Stimulated activated CD4-positive, alpha-beta T cell treated with anti-CD3 and anti-CD28 coated beads, Interleukin-4, amount 100 ng/mL, for 48 hours (primary cell): ENCODE results near the gene DZIP1.
"Not testable (repeated sequence)": the region's sequence is repeated elsewhere in the genome, so short reads cannot be mapped to it uniquely, and the experiment has no call there.

Experiments used
- DNase-seq, 2 donors: peaks; one replicate each; pipeline ENCODE4 v3.0.0-alpha.2; 2020; ENCODE audit warnings: low read depth in 2 of 2

Gene DZIP1

DNA sequence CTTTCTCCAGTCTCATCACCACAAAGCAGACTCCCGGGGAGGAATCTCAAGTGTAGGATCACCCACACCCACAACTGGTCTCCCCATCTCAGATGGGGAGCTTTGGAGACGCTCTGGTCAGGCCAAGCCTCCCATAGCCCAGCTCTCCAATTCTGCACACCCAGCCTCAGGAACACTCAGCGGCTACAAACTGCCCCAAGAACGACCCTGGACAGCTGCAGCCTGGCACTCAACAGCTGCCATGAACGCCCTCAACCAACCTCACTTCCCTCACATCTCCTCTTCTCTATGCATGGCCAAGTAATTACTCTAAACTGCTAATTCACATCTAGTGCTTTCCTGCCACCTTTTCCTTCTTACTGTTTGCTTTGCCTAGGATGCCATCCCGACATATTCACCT, 42.6 kb downstream of the DZIP1 start:
- no peak for DNase-seq

DNA sequence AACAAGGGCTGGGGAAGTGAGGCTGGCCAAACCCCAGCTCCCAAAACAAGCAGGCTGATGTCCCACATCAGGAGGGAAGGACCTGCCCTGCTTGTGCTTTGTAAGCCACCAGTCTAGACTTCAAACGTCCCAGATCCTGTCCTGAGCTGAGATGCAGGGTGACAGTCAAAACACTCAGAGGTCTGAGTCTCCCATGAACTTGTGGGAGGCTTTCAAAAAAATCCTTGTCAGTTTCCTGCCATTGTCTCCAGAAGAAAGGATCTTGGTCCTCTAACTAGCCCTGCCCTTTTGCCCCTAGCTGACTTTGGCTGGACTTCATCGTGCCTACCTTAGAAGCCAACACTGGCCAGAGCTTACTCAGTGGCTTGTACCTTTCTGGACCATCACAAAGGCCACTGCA, 43.3 kb downstream of the DZIP1 start:
- no peak for DNase-seq

DNA sequence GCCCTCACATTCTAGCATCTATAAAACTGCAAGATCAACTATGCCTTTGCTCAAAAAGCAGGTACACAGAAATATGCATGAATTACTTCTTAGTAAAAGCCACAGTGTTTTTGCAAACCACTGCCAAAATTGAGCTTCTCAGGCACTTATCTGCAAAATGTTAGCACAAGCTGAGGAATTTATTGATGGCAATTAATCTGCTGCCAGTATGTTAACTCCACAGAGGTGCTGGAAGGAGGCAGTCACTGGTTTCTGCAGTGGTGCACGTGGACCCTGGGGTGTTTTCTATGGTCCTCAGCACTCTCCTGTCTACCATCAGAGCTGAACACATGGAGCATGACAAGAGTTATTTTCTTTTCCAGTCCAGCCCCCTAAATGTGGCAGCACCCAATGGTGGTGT, 47.8 kb downstream of the DZIP1 start:
- DNase-seq = no peak

DNA sequence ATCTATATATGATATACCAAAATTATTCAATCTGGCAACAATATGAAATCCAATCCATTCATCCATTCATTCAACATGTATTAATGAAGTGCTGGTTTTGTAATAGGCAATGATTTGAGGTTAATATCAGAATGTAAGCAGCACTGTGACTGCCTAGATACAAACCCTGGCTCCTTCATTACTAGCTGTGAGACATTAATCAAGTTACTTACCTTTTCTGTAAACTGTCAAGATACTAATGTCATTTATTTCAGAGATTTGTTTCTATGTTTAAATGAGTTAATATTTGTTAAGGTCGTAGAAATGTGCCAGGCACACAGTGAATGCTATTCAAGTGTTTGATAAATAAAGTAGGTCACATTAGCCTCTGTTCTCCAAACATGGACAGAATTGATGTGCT, 51.0 kb downstream of the DZIP1 start:
- no peak for DNase-seq

DNA sequence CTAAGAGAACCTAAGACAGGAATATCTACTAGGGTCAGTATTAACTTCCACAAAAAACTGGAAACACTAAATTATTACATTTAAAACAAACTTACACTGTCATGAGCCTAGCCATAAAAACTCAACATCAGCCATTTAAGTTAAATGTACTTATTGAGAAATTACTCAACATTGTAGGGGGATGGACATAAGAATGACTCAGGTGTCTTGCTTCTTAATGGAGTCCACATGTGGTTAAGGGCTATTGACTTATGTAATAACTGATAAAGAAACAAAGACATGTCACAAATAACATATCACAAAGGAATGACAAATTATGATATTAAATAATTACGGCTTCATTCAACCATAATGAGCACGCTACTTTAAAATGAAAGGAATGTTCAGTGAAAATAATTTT, 55.8 kb downstream of the DZIP1 start:
- no peak for DNase-seq

DNA sequence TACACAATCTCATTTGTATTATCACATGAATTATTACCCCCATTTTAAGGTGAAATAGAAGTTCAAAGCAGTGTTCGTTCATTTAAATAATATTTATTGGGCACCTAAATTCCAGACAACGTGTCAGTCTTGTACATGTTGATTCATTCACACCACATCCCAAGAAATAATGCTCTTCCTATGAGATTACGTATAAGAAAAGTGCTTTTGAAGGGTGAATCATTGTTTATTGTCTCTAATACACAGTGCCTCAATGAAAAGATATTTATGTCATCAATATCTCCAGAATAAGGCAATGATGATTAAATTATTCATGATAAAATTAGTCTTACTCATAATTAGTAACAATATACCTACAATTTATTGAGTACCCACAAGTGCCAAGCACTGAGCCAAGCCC, 56.4 kb downstream of the DZIP1 start:
- no peak for DNase-seq

DNA sequence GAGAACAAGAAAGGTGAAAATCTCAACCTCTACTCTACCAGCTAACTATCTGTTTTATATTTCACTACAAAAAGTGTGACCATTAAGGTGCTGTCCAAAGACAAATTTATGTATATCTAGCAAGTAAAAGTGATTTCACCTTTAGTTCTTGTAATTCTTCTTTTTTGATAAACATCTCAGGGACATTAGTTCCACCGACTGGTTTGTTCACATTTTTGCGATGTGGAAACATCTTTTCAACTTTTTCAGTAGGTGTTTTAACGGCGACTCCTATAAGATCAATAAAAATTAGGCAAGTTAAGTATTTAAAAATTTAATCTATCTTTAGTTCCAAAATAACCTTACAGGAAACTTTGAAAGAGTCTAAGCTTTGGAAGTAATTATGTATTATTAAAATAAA, 58.6 kb downstream of the DZIP1 start:
- no peak for DNase-seq

DNA sequence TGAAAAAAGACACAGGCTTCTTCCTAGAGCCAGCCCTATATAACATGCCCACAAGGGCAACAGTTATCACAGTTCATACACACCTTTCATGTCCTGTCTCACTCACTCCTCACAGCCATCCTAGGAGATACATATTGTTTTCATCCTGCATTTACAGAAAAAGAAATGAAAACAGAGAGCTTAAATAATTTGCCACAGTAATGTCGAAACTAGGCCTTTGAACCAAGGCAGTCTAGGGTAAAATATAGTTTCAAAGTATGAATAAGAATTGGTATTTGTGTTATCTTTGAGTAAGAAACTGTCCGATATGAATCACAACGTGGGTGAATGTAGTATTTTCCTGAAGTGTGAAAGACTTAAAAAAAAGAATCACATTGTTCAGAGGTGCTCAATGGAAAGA, 65.2 kb downstream of the DZIP1 start:
- no peak for DNase-seq

DNA sequence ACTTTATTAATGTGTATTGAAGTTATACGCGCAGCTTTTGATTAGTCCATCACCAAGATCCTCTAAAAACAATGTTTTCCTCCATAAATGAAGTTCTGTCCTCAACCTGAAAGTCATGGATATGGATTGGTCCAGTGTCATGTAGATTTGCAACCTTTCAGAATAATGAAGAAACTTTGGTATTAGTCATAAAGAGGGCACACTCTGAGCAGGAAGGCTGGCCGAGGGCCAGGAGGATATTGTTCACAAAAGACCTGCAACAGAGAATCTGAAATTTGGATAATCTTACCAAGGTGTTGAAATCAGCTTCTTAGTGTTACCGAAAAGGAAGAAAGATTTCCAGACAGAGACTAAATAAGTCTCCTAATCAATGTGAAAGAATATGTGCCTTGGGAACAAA, 71.3 kb downstream of the DZIP1 start:
- DNase-seq = no peak

DNA sequence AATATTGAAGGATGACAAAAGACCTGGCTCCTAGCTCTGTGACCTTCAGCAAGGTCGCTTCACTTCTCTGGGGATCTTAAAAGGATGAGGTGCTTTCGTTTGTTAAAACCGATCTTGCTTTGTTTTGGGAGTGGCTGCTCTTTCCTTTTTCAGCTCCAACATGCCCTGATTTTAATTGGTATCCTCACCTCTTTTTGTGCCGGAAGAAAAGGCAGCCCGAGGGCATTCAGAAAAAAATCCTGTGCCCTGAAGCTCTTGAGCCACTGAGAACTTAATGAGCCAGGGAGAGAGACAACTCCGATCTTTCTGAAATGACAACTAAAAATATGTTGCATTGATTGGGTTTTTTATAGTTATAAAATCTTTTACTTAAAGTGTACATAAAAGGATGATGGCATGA, 72.6 kb downstream of the DZIP1 start:
- no peak for DNase-seq

DNA sequence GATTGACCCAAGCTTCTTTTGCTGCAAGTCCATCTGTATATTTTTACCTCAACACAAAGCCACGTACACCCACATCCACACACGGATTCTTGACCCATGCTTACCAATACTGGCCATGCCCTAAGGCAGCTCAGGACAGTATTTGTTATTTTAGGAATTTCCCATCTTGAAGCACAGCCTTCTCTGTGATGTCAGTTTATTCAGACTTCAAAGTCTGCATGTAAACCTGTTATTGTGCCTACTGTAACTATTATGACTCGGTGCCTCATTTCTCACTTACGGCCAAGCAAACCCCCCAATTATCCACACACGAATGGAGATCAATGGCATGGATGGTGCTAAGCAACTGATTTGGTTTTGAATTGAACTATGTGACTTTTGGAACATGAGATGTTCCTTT, 74.5 kb downstream of the DZIP1 start:
- DNase-seq = no peak

DNA sequence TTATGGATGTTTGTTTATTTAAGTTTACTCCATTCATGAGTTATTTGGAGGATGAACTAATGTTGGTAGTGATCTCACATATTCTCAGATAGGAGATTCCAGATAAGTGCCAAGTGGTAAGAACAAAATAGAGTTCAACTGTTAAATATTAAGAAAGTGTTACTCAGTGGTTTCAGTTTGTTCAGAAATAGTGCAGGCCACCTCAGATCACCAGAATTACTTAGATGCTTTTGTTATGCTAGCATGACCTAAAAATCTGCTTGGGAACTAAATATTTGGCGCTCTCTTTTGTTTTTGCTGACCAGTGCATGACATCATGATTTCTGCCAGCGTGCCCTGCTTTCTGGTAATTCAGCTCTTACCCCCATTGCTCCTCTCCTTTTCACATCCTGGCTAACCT, 76.4 kb downstream of the DZIP1 start:
- DNase-seq = no peak

DNA sequence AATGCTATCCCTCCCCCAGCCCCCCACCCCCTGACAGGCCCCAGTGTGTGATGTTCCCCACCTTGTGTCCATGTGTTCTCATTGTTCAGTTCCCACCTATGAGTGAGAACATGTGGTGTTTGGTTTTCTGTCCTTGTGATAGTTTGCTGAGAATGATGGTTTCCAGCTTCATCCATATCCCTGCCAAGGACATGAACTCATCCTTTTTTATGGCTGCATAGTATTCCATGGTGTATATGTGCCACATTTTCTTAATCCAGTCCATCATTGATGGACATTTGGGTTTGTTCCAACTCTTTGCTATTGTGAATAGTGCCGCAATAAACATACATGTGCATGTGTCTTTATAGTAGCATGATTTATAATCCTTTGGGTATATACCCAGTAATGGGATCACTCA, 78.7 kb downstream of the DZIP1 start:
- not testable (repeated sequence) for DNase-seq

DNA sequence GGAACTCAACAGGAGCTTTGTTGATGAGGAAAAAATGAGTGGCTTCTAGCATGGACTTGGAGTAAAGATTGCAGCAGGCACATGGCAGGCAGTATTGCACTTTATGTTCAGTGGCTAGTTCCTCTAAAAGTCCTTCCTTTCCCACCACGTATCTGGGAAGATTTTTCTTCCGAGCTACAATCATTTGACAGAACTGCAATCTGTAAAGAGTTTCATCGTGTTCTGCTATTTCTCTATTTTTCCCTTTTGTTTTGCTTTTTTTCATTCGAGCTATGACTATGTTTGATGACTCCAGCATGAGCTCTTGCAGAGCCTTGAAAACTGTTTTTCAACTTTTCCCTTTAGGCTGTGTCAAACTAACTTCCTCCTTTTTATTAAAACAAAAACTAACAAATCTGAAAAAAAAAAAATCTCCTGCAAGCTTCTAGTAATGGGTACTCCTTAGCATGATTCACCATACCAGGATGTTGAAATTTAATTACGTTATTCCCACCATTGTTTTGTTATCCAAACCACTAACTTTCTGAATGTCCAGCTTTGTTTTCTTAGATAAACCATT, 79.7 kb downstream of the DZIP1 start:
- DNase-seq = no peak

DNA sequence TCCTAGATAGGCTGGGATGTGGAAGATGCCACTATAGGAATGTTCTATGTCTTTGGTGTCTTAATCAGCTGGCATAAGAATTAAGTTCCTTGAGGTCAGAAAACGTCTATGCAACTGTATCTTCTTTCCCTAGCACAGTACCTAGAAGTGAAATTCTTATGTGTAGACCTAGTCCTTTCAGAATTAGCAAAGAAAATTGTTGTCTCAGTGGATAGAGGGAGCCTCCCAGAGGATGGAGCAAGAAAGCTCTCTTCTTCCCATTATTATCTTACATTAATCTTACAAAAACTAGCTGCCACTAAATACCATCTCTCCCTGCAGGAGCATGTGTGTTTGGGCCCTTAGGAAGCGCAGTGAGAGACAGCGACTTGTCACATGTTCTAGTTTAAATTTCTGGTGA, 80.4 kb downstream of the DZIP1 start:
- no peak for DNase-seq

DNA sequence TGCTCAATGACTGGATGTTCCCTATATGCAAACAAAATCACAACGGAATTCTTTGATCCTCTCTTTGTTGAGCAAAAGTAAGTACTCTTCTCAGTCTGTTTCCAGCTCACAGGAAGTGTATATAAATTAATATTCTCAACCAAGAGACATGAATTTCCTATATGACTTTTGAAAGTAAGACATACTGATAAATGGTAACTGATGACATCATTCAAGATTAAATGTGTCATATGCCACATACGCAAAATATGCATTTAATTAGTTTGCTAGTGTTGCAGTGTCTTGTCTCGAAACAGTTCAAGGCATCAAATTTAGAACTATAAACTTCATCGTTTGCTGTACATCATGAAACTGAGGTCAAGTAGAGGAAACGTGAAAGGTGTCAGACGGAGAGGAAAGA, 84.1 kb downstream of the DZIP1 start:
- DNase-seq = no peak

DNA sequence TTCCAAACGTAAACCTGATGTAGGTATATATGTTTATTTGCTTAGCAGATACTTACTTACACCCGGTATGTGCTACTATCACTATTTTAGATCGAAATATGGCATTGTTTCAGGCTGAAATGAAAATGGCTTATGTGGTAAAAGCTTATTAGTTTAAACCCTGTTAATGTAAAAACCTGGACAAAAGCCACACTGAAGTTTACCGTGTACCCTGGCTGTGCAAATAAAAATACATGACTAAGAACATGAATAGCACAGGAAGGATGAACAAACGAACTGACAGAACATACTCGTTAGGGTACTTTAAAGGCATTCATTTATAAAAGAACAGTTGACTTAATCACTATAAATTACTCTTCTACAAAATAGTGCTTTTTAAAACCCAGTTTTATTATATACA, 85.4 kb downstream of the DZIP1 start:
- DNase-seq = no peak

DNA sequence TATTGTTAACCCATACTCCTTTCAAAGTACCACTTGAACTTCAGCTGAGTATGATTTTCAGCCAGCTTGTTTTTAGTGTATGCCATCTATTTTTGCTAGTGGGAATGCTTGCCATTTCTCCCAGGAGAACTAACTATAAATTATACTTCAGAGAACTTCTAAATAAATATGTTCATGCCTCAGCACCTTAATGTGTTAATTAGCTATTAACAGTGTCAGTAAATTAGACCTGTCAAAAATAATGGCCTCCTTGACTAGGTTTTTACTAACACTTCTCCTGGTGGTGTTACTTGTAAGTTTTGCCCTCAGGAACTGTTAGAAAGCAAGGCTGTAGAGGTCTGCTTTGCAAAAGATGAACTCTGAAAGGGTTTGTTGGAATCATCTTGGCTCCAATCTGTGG, 87.5 kb downstream of the DZIP1 start:
- DNase-seq = no peak

DNA sequence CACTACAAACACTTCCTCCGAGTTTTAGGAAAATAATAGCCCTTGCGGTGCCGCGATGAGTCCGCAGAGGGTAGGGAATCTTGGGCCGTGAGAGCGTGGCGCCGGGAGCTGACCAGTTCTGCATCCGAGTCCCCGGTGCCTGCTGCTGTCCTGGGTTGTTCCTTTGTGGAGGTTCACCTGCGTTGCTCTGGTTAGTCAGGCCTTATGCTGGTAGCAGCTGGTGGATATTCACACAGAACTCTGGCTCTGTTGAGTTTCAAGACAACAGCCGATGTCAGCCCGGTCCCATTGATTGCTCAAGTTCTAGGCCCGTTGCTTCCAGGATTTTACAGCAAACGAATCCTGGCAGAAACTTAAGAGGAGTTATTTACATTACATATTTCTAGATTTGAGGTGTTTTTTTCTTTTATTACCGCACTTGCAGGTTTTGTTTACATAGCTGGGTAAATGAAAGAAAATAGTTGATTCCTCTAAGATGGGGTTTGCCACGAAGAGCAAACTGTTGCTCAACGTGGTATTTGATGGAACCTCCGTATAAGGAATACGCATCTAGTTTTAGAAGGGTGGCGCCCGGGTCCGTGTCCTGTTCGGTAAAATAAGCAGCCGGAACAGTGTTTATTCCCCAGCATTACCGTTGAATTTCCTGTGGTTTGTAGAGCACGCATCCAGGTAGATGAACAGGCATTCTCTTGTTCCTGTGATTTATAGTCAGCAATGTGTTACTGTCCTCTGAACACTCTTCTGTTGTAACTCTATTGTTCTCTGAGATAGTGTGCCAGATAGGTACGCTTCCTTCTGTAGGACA, 90.7 kb downstream of the DZIP1 start:
- no peak for DNase-seq

DNA sequence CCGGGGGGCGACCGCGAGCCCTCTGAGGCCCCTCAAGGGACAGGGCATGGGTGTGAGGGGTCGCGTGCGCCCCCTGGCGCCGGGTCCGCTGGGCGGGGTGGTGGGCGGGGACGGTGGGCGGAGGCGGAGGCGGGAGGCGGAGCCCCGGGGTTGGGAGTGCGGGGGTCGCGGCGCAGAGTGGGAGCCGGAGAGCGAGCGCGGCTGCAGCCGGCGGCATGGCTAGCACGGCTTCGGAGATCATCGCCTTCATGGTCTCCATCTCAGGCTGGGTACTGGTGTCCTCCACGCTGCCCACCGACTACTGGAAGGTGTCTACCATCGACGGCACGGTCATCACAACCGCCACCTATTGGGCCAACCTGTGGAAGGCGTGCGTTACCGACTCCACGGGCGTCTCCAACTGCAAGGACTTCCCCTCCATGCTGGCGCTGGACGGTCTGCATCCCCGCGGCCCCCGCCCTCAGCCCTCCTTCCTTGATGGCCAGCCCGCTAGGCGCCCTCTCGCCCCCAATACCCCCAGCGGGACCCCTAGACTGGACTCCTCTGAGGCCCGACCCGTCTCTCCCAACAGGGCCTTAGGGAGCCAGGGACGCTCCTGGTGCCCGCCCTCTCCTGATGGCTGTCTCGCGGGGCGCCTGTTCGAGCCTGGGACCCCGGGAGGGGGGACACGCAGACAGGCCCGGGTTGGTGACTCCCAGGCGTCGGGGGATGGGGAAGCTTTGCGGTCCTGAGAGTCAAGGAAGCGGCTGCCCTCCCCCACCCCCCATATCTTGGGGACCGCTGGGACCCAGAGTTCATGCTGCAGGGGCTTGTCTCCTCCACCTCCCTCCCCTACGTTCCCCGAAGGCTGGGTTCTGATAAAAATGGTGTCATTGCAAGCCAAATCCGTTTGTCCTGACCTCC, 91.7 kb downstream of the DZIP1 start, which contains the start of gene CLDN10:
TSS of gene CLDN10 (plus strand) at position 182 of the 903 bp plus-strand sequence. CDS start at position 216, 34 bp downstream.
- DNase-seq = no peak

DNA sequence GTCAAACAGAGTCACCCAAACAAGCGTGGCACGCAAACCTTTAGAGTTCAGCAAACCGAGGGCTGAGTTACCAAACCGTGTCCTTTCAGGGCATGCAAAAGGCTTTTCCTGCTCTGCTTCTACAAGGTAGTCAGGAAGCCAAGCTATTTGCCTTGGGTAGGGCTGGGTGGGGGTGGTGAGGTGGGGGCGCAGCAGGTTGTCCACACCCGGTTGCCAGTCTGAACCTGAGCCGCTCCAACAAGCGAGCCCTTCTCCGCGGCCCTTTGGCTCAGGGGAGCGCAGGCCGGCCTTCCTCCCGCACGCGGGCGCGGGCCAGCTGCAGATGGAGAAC, 92.3 kb downstream of the DZIP1 start:
- no peak for DNase-seq

DNA sequence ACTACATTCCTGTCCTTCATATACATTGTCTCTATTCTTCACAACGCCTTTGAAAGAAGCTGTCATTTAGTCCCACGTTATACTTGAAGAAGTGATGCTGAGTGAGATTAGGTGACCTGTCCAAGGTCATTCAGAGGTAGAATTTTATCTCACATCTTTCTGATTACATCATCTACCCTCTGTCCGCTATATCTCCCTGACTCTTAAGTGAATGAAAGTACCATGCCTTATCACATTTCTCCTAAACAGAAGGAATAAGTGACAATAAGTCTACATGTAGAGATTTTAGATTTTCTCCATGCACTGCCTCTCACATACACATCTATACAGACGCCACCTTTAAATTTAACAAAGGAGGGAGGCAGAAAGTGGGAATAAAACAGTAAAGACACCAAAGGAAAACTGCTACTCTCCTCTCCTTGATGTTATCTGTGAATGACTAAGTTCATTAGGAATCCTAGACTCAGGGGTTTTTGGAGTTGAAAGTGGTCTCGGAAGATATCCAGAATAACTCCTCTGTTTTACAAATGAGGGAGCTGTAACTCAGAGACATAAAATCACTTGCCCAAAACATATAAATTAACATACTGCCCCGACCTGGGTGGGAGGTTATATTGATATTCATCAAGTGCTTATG, 96.9 kb downstream of the DZIP1 start:
- no peak for DNase-seq
